ENCODE results near the gene PLEKHD1.

PLEKHD1 gene

GRCh38 chr14:69518289-69519101 is 34.0 kb downstream of the PLEKHD1 start:
- Histone ChIP-seq H3K27me3 (ENCODE audit: control insufficient read depth, low read length) (peaks cover 15% of the 10 kb centered on the region), H3K9me2 (replicated peaks; ENCODE audit: control insufficient read depth, low read length) (no peaks in the 10 kb centered on the region), H3K36me3 (ENCODE audit: control insufficient read depth, low read length) (no peaks in the 10 kb centered on the region), H3K4me2 (ENCODE audit: low read length) (no peak overlapping the region), H3K27ac (ENCODE audit: low read depth, low read length) (no peak overlapping the region), H3K4me1 (ENCODE audit: control insufficient read depth, low read length) (no peaks in the 10 kb centered on the region), H3K79me2 (ENCODE audit: control insufficient read depth, low read length) (no peaks in the 10 kb centered on the region), H4K20me1 (ENCODE audit: control insufficient read depth, insufficient read depth, low read depth, low read length) (no peaks in the 10 kb centered on the region), H3K9me3 (ENCODE audit: control insufficient read depth, insufficient read depth, low read length) (no peaks in the 10 kb centered on the region), H3F3A (ENCODE audit: control insufficient read depth, insufficient read depth) (no peaks in the 10 kb centered on the region), H3K4me3 (ENCODE audit: low read length) (no peak overlapping the region)
- TF ChIP-seq, protein P1, sequence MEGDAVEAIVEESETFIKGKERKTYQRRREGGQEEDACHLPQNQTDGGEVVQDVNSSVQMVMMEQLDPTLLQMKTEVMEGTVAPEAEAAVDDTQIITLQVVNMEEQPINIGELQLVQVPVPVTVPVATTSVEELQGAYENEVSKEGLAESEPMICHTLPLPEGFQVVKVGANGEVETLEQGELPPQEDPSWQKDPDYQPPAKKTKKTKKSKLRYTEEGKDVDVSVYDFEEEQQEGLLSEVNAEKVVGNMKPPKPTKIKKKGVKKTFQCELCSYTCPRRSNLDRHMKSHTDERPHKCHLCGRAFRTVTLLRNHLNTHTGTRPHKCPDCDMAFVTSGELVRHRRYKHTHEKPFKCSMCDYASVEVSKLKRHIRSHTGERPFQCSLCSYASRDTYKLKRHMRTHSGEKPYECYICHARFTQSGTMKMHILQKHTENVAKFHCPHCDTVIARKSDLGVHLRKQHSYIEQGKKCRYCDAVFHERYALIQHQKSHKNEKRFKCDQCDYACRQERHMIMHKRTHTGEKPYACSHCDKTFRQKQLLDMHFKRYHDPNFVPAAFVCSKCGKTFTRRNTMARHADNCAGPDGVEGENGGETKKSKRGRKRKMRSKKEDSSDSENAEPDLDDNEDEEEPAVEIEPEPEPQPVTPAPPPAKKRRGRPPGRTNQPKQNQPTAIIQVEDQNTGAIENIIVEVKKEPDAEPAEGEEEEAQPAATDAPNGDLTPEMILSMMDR (IDR thresholded peaks at IDR 0.05; ENCODE audit: low read depth, low read length, poor library complexity, severe bottlenecking) = no peak
- no peak for TF ChIP-seq EZH2phosphoT487 (IDR thresholded peaks at IDR 0.05; ENCODE audit: borderline replicate concordance, low read length)

- TF ChIP-seq, protein P1 (IDR thresholded peaks at IDR 0.05; ENCODE audit: low read depth, low read length, poor library complexity, severe bottlenecking) = no peak
- TF ChIP-seq EZH2phosphoT487 (IDR thresholded peaks at IDR 0.05; ENCODE audit: borderline replicate concordance, low read length) = no peak
- no peaks in the 10 kb centered on the region for H3F3A ChIP-seq (ENCODE audit: control insufficient read depth, insufficient read depth)
- no peak overlapping the region for H3K4me2 ChIP-seq (ENCODE audit: low read length)
- no peaks in the 10 kb centered on the region for H3K9me2 ChIP-seq (replicated peaks; ENCODE audit: control insufficient read depth, low read length)
- H3K4me1 ChIP-seq (ENCODE audit: control insufficient read depth, low read length) = no peaks in the 10 kb centered on the region
- H3K9me3 ChIP-seq (ENCODE audit: control insufficient read depth, insufficient read depth, low read length) = no peaks in the 10 kb centered on the region
- H3K79me2 ChIP-seq (ENCODE audit: control insufficient read depth, low read length) = no peaks in the 10 kb centered on the region
- H3K27me3 ChIP-seq (ENCODE audit: control insufficient read depth, low read length) = peaks cover 8% of the 10 kb centered on the region
- no peak overlapping the region for H3K27ac ChIP-seq (ENCODE audit: low read depth, low read length)
- H3K4me3 ChIP-seq (ENCODE audit: low read length) = no peak overlapping the region
- H3K36me3 ChIP-seq (ENCODE audit: control insufficient read depth, low read length) = no peaks in the 10 kb centered on the region
- H4K20me1 ChIP-seq (ENCODE audit: control insufficient read depth, insufficient read depth, low read depth, low read length) = no peaks in the 10 kb centered on the region
Observed at GRCh38 chr14:69519204-69520100, 34.9 kb downstream of the PLEKHD1 start.

DNA sequence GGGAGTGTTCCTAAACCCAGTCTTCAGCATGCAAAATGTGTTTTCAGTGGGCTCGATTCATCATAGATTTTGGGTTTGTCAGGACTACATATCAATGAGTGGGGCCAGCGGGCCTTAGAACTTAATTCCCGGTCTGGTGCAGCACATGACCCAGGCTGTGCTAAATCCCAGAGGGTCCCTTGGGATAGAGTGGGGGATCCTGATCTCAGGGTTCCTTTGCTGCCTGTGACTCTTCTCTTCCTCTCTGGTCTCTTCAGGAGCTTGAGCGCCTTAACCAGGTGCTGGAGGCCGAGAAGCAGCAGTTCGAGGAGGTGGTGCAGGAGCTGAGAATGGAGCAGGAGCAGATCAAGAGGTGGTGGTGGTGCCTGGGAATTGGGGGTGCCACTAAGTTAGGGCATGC is 37.5 kb downstream of the PLEKHD1 start:
- Histone ChIP-seq H3K9me2 (replicated peaks; ENCODE audit: control insufficient read depth, low read length) (no peaks in the 10 kb centered on the region), H3F3A (ENCODE audit: control insufficient read depth, insufficient read depth) (no peaks in the 10 kb centered on the region), H3K9me3 (ENCODE audit: control insufficient read depth, insufficient read depth, low read length) (no peaks in the 10 kb centered on the region), H3K36me3 (ENCODE audit: control insufficient read depth, low read length) (no peaks in the 10 kb centered on the region), H4K20me1 (ENCODE audit: control insufficient read depth, insufficient read depth, low read depth, low read length) (no peaks in the 10 kb centered on the region), H3K79me2 (ENCODE audit: control insufficient read depth, low read length) (no peaks in the 10 kb centered on the region), H3K4me1 (ENCODE audit: control insufficient read depth, low read length) (no peaks in the 10 kb centered on the region), H3K4me2 (ENCODE audit: low read length) (no peak overlapping the region), H3K27ac (ENCODE audit: low read depth, low read length) (no peak overlapping the region), H3K4me3 (ENCODE audit: low read length) (no peak overlapping the region), H3K27me3 (ENCODE audit: control insufficient read depth, low read length) (peaks cover 2% of the 10 kb centered on the region; the same call in 1 of the 2 replicates)
- TF ChIP-seq, protein P1 (IDR thresholded peaks at IDR 0.05; ENCODE audit: low read depth, low read length, poor library complexity, severe bottlenecking) = no peak
- TF ChIP-seq EZH2phosphoT487 (IDR thresholded peaks at IDR 0.05; ENCODE audit: borderline replicate concordance, low read length) = no peak
